ENCODE results near the gene MB.

The MB gene

DNA sequence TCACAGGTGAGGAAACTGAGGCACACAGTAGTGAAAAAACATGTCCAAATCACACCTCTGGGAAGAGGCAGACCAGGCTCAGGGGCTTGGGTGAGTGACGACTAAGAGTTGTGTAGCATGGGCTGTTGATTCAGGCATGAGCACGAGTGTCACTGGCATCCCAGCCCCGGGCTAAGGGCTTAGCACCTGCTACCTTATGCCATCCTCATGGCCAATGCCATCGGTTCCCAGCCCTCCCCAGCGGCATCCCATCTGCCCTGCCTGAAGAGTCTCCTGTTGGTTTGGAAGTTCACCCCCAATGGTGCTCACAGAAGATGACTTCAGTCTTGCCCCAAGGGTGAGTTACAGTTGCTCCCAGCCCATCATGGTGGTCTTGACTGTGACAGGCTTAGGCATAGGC is 22.4 kb downstream of the MB start:
- Histone ChIP-seq H3K27ac (ENCODE audit: low read length) (no peak overlapping the region), H3K27me3 (ENCODE audit: control insufficient read depth in 1 of 2, insufficient read depth in 2 of 2, low read length in 2 of 2) (no peaks in the 10 kb centered on the region), H3K36me3 (ENCODE audit: control insufficient read depth in 2 of 2, insufficient read depth in 2 of 2, low read length in 2 of 2) (no peaks in the 10 kb centered on the region), H3K4me1 (ENCODE audit: control insufficient read depth, insufficient read depth, low read length) (peaks cover 31% of the 10 kb centered on the region), H3K9me3 (ENCODE audit: control insufficient read depth in 2 of 2, low read length in 2 of 2) (no peaks in the 10 kb centered on the region), H3K4me3 (ENCODE audit: low read length in 2 of 2) (no peak overlapping the region), H3K9ac (ENCODE audit: low read length in 2 of 2) (no peak overlapping the region)

DNA sequence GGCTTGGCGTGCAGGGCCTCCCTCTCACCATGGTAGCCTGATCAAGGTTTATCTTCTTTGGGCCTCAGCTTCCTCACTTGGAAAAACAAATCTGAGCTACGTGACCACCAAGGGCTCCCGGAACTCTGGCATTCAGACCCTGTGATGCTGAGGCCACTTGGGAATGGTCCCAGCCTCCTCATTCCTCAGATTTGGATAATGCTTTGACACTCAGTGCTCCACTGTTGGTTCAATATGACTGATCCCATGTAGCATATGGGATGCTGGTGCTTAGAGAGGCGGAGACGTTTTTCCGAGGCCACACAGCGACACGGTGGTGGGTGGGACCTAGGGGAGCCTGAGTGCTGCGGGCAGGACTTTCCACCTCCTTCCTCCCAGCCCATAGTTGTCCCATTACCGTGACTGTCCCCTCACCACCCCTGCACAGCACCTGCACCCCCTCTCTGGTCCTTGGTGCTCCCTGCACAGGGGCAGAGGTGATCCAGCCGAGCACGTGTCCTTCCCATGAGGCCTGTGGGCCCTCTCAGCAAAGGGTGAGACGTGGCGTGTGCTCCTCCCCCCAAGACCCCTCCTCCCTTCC is 23.1 kb downstream of the MB start:
- H3K9ac ChIP-seq (ENCODE audit: low read length in 2 of 2): no peak overlapping the region
- no peak overlapping the region for H3K27ac ChIP-seq (ENCODE audit: low read length)

GRCh38 chr22:35593071-35593890 is 23.8 kb downstream of the MB start:
- H3K27ac ChIP-seq (ENCODE audit: low read length): peak overlapping the region; percentile 78
- H3K4me1 ChIP-seq (ENCODE audit: control insufficient read depth, insufficient read depth, low read length): peaks cover 31% of the 10 kb centered on the region
- H3K9ac ChIP-seq (ENCODE audit: low read length in 2 of 2): no peak overlapping the region
- no peaks in the 10 kb centered on the region for H3K27me3 ChIP-seq (ENCODE audit: control insufficient read depth in 1 of 2, insufficient read depth in 2 of 2, low read length in 2 of 2)
- H3K36me3 ChIP-seq (ENCODE audit: control insufficient read depth in 2 of 2, insufficient read depth in 2 of 2, low read length in 2 of 2): no peaks in the 10 kb centered on the region
- H3K4me3 ChIP-seq (ENCODE audit: low read length in 2 of 2): no peak overlapping the region
- no peaks in the 10 kb centered on the region for H3K9me3 ChIP-seq (ENCODE audit: control insufficient read depth in 2 of 2, low read length in 2 of 2)

More for the DNA sequence above, 23.1 kb downstream of the MB start:
- Histone ChIP-seq H3K4me3 (ENCODE audit: low read length in 2 of 2) (no peak overlapping the region), H3K4me1 (ENCODE audit: control insufficient read depth, insufficient read depth, low read length) (peaks cover 31% of the 10 kb centered on the region), H3K9me3 (ENCODE audit: control insufficient read depth in 2 of 2, low read length in 2 of 2) (no peaks in the 10 kb centered on the region), H3K27me3 (ENCODE audit: control insufficient read depth in 1 of 2, insufficient read depth in 2 of 2, low read length in 2 of 2) (no peaks in the 10 kb centered on the region), H3K36me3 (ENCODE audit: control insufficient read depth in 2 of 2, insufficient read depth in 2 of 2, low read length in 2 of 2) (no peaks in the 10 kb centered on the region)

DNA sequence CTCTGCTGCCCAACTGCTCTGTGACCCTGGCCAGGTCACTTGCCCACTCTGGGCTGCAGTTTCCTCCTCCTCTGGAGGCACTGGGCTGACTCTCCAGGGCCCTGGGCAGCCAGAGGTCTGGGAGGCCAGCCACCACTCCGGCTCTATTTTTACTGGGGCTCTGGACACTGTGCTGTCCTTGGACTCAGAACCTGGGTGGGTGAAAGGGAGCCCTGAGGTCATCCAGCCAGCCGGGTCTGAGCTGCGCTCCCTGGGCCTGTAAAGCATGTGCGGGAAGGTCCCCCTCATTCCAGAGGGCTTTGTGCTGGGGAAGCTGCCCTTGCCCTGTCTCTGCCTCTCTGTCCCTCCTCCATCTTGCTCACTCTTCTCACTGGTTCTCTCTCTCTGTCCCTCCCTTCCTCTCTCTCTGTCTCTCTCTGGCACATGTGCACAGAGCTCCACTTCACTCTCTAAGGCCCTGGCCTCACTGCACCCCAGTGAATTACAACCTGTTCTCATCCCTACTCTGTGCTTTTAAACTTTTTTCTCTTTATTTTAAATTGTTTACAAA is 24.6 kb downstream of the MB start:
- no peaks in the 10 kb centered on the region for H3K9me3 ChIP-seq (ENCODE audit: control insufficient read depth in 2 of 2, low read length in 2 of 2)
- peak overlapping the region in 1 of 2 donors; percentile 42 for H3K9ac ChIP-seq (ENCODE audit: low read length in 2 of 2)
- H3K4me3 ChIP-seq (ENCODE audit: low read length in 2 of 2): no peak overlapping the region
- peaks cover 34% of the 10 kb centered on the region for H3K4me1 ChIP-seq (ENCODE audit: control insufficient read depth, insufficient read depth, low read length)
- H3K27ac ChIP-seq (ENCODE audit: low read length): peak overlapping the region; percentile 78
- H3K27me3 ChIP-seq (ENCODE audit: control insufficient read depth in 1 of 2, insufficient read depth in 2 of 2, low read length in 2 of 2): no peaks in the 10 kb centered on the region
- no peaks in the 10 kb centered on the region for H3K36me3 ChIP-seq (ENCODE audit: control insufficient read depth in 2 of 2, insufficient read depth in 2 of 2, low read length in 2 of 2)

DNA sequence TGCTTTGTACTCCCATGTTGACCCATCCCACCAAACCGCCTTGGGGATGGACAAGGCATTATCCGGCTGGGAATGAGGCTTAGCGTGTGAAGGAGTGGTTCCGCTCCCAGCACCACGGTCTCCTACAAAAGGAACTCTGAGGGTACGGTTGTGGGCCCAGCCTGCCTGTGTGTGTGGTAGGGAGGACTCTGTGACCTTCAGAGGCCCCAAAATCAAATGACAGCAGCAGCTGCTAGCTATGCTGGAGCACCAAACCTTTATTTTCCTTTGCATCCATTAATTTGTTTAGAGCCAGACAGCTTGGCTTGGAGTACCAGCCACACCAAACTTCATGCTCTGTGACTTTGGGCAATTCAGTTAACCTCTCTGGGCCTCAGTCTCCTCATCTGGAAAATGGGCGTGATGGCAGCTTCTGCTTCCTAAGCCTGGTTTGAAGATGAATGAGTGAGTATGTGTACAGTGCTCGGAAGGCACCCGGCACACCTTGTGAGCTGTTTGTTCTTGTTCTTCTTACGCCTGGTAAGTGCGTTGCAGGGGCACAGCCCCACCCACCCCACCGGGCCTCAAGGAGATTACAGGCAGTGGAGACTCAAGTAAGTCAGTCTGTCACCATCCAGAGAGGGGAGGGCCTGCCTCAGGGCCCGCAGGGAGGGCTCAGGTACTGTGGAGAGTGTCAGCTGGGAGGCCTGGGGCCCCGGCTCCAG is 25.3 kb downstream of the MB start:
- H3K9me3 ChIP-seq (ENCODE audit: control insufficient read depth in 2 of 2, low read length in 2 of 2): no peaks in the 10 kb centered on the region
- H3K4me3 ChIP-seq (ENCODE audit: low read length in 2 of 2): no peak overlapping the region
- H3K9ac ChIP-seq (ENCODE audit: low read length in 2 of 2): peak overlapping the region in 1 of 2 donors; percentile 42
- no peaks in the 10 kb centered on the region for H3K36me3 ChIP-seq (ENCODE audit: control insufficient read depth in 2 of 2, insufficient read depth in 2 of 2, low read length in 2 of 2)
- H3K27ac ChIP-seq (ENCODE audit: low read length): peak overlapping the region; percentile 78
- H3K4me1 ChIP-seq (ENCODE audit: control insufficient read depth, insufficient read depth, low read length): peaks cover 37% of the 10 kb centered on the region
- no peaks in the 10 kb centered on the region for H3K27me3 ChIP-seq (ENCODE audit: control insufficient read depth in 1 of 2, insufficient read depth in 2 of 2, low read length in 2 of 2)

GRCh38 chr22:35590634-35591295 is 26.4 kb downstream of the MB start:
- Histone ChIP-seq H3K27ac (ENCODE audit: low read length) (no peak overlapping the region), H3K4me1 (ENCODE audit: control insufficient read depth, insufficient read depth, low read length) (peaks cover 33% of the 10 kb centered on the region)

DNA sequence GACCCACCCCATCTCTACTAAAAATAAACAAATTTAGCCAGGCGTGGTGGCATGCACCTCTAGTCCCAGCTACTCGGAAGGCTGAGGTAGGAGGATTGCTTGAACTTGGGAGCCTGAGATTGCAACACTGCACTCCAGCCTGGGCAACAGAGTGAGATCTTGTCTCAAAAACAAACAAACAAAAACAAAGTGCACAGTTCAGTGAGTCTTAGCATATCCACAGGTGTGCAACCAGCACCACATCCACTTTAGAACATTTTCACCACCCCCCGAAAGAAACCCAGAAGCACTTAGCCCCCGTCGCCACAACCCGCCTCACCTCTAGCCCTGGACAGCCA is 27.4 kb downstream of the MB start:
- H3K27me3 ChIP-seq (ENCODE audit: control insufficient read depth in 1 of 2, insufficient read depth in 2 of 2, low read length in 2 of 2): no peaks in the 10 kb centered on the region
- H3K9me3 ChIP-seq (ENCODE audit: control insufficient read depth in 2 of 2, low read length in 2 of 2): no peaks in the 10 kb centered on the region
- H3K4me1 ChIP-seq (ENCODE audit: control insufficient read depth, insufficient read depth, low read length): peaks cover 33% of the 10 kb centered on the region
- H3K27ac ChIP-seq (ENCODE audit: low read length): no peak overlapping the region
- H3K36me3 ChIP-seq (ENCODE audit: control insufficient read depth in 2 of 2, insufficient read depth in 2 of 2, low read length in 2 of 2): no peaks in the 10 kb centered on the region
- H3K9ac ChIP-seq (ENCODE audit: low read length in 2 of 2): no peak overlapping the region
- H3K4me3 ChIP-seq (ENCODE audit: low read length in 2 of 2): no peak overlapping the region

More at GRCh38 chr22:35590634-35591295, 26.4 kb downstream of the MB start:
- no peaks in the 10 kb centered on the region for H3K27me3 ChIP-seq (ENCODE audit: control insufficient read depth in 1 of 2, insufficient read depth in 2 of 2, low read length in 2 of 2)
- no peaks in the 10 kb centered on the region for H3K36me3 ChIP-seq (ENCODE audit: control insufficient read depth in 2 of 2, insufficient read depth in 2 of 2, low read length in 2 of 2)
- H3K9ac ChIP-seq (ENCODE audit: low read length in 2 of 2): no peak overlapping the region
- no peaks in the 10 kb centered on the region for H3K9me3 ChIP-seq (ENCODE audit: control insufficient read depth in 2 of 2, low read length in 2 of 2)
- H3K4me3 ChIP-seq (ENCODE audit: low read length in 2 of 2): no peak overlapping the region

GRCh38 chr22:35589071-35589755 is 27.9 kb downstream of the MB start:
- no peak overlapping the region for H3K9ac ChIP-seq (ENCODE audit: low read length in 2 of 2)
- no peaks in the 10 kb centered on the region for H3K27me3 ChIP-seq (ENCODE audit: control insufficient read depth in 1 of 2, insufficient read depth in 2 of 2, low read length in 2 of 2)
- no peak overlapping the region for H3K27ac ChIP-seq (ENCODE audit: low read length)
- peaks cover 32% of the 10 kb centered on the region for H3K4me1 ChIP-seq (ENCODE audit: control insufficient read depth, insufficient read depth, low read length)
- H3K36me3 ChIP-seq (ENCODE audit: control insufficient read depth in 2 of 2, insufficient read depth in 2 of 2, low read length in 2 of 2): no peaks in the 10 kb centered on the region
- H3K4me3 ChIP-seq (ENCODE audit: low read length in 2 of 2): no peak overlapping the region
- H3K9me3 ChIP-seq (ENCODE audit: control insufficient read depth in 2 of 2, low read length in 2 of 2): no peaks in the 10 kb centered on the region

- no peaks in the 10 kb centered on the region for H3K9me3 ChIP-seq (ENCODE audit: control insufficient read depth in 2 of 2, low read length in 2 of 2)
- H3K27me3 ChIP-seq (ENCODE audit: control insufficient read depth in 1 of 2, insufficient read depth in 2 of 2, low read length in 2 of 2): no peaks in the 10 kb centered on the region
- no peaks in the 10 kb centered on the region for H3K36me3 ChIP-seq (ENCODE audit: control insufficient read depth in 2 of 2, insufficient read depth in 2 of 2, low read length in 2 of 2)
- H3K27ac ChIP-seq (ENCODE audit: low read length): peak overlapping the region; percentile 75
- H3K4me1 ChIP-seq (ENCODE audit: control insufficient read depth, insufficient read depth, low read length): peaks cover 32% of the 10 kb centered on the region
- H3K4me3 ChIP-seq (ENCODE audit: low read length in 2 of 2): no peak overlapping the region
- H3K9ac ChIP-seq (ENCODE audit: low read length in 2 of 2): peak overlapping the region in 1 of 2 donors; percentile 42
These were observed 29.2 kb downstream of the MB start for GRCh38 chr22:35587896-35588295.

GRCh38 chr22:35587447-35587870 is 29.7 kb downstream of the MB start:
- H3K4me1 ChIP-seq (ENCODE audit: control insufficient read depth, insufficient read depth, low read length): peaks cover 32% of the 10 kb centered on the region
- H3K4me3 ChIP-seq (ENCODE audit: low read length in 2 of 2): no peak overlapping the region
- peak overlapping the region in 1 of 2 donors; percentile 42 for H3K9ac ChIP-seq (ENCODE audit: low read length in 2 of 2)
- H3K9me3 ChIP-seq (ENCODE audit: control insufficient read depth in 2 of 2, low read length in 2 of 2): no peaks in the 10 kb centered on the region
- peak overlapping the region; percentile 75 for H3K27ac ChIP-seq (ENCODE audit: low read length)
- no peaks in the 10 kb centered on the region for H3K36me3 ChIP-seq (ENCODE audit: control insufficient read depth in 2 of 2, insufficient read depth in 2 of 2, low read length in 2 of 2)
- no peaks in the 10 kb centered on the region for H3K27me3 ChIP-seq (ENCODE audit: control insufficient read depth in 1 of 2, insufficient read depth in 2 of 2, low read length in 2 of 2)
